Muscle layer of colon (tissue), 2 donors: ENCODE data around the gene KCNJ3.

Source experiments
- H3K27ac ChIP-seq: one replicate; pipeline ENCODE4 v1.7.0; 2013; ENCODE audit warnings: low read depth, mild to moderate bottlenecking, low read length, moderate library complexity
- H3K27me3 ChIP-seq, 2 donors: one replicate each; pipeline ENCODE4 v1.7.0; 2013; ENCODE audit warnings: low read length in 2 of 2, mild to moderate bottlenecking in 2 of 2; ENCODE audit not compliant: insufficient read depth in 2 of 2, control insufficient read depth in 1 of 2
- H3K36me3 ChIP-seq: one replicate; pipeline ENCODE4 v1.7.0; 2013; ENCODE audit warnings: mild to moderate bottlenecking, low read length; ENCODE audit not compliant: insufficient read depth
- H3K4me1 ChIP-seq: one replicate; pipeline ENCODE4 v1.7.0; 2013; ENCODE audit warnings: mild to moderate bottlenecking, low read length; ENCODE audit not compliant: insufficient read depth
- H3K4me3 ChIP-seq, 2 donors: one replicate each; pipeline ENCODE4 v1.7.0; 2013; ENCODE audit warnings: low read length in 2 of 2, low read depth in 1 of 2, mild to moderate bottlenecking in 1 of 2, moderate library complexity in 1 of 2
- H3K9ac ChIP-seq: one replicate; pipeline ENCODE4 v1.7.0; 2013; ENCODE audit warnings: low read length
- H3K9me3 ChIP-seq: one replicate; pipeline ENCODE4 v1.7.0; 2013; ENCODE audit warnings: mild to moderate bottlenecking, low read length
- donor health status: abdominal sarcoma.
- donor health status: Adenocarcinoma of cecum.

The KCNJ3 gene

GRCh38 chr2:154707994-154708575, 9.6 kb downstream of the KCNJ3 start:
- no peaks in the 10 kb centered on the region for H3K36me3 ChIP-seq
- no peaks in the 10 kb centered on the region for H3K4me1 ChIP-seq
- no peak overlapping the region for H3K9ac ChIP-seq
- no peaks in the 10 kb centered on the region for H3K9me3 ChIP-seq
- H3K27me3 ChIP-seq, result no peaks in the 10 kb centered on the region
- H3K4me3 ChIP-seq, result no peak overlapping the region
- no peak overlapping the region for H3K27ac ChIP-seq

GRCh38 chr2:154709215-154709614, 10.7 kb downstream of the KCNJ3 start:
- Histone ChIP-seq H3K27me3 (no peaks in the 10 kb centered on the region), H3K9me3 (no peaks in the 10 kb centered on the region), H3K27ac (no peak overlapping the region), H3K4me3 (no peak overlapping the region), H3K36me3 (no peaks in the 10 kb centered on the region), H3K9ac (no peak overlapping the region), H3K4me1 (no peaks in the 10 kb centered on the region)

GRCh38 chr2:154710078-154710477, 11.6 kb downstream of the KCNJ3 start:
- no peaks in the 10 kb centered on the region for H3K9me3 ChIP-seq
- H3K4me3 ChIP-seq, result no peak overlapping the region
- H3K4me1 ChIP-seq, result no peaks in the 10 kb centered on the region
- H3K9ac ChIP-seq, result no peak overlapping the region
- H3K27me3 ChIP-seq, result no peaks in the 10 kb centered on the region
- H3K27ac ChIP-seq, result no peak overlapping the region
- no peaks in the 10 kb centered on the region for H3K36me3 ChIP-seq

- Histone ChIP-seq H3K4me1 (no peaks in the 10 kb centered on the region), H3K36me3 (no peaks in the 10 kb centered on the region), H3K27ac (no peak overlapping the region), H3K9ac (no peak overlapping the region), H3K4me3 (no peak overlapping the region), H3K9me3 (no peaks in the 10 kb centered on the region), H3K27me3 (no peaks in the 10 kb centered on the region)
Measured at GRCh38 chr2:154710685-154711084, 12.2 kb downstream of the KCNJ3 start.

- Histone ChIP-seq H3K9me3 (no peaks in the 10 kb centered on the region), H3K9ac (no peak overlapping the region), H3K27me3 (no peaks in the 10 kb centered on the region), H3K36me3 (no peaks in the 10 kb centered on the region), H3K4me3 (no peak overlapping the region), H3K4me1 (no peaks in the 10 kb centered on the region), H3K27ac (no peak overlapping the region)
Measured at GRCh38 chr2:154713675-154714074, 15.2 kb downstream of the KCNJ3 start.

- Histone ChIP-seq H3K27ac (no peak overlapping the region), H3K27me3 (no peaks in the 10 kb centered on the region), H3K36me3 (no peaks in the 10 kb centered on the region), H3K9me3 (no peaks in the 10 kb centered on the region), H3K4me3 (no peak overlapping the region), H3K9ac (no peak overlapping the region), H3K4me1 (no peaks in the 10 kb centered on the region)
Measured at GRCh38 chr2:154720651-154721050, 22.2 kb downstream of the KCNJ3 start.

- Histone ChIP-seq H3K9me3 (no peaks in the 10 kb centered on the region), H3K36me3 (no peaks in the 10 kb centered on the region), H3K4me3 (no peak overlapping the region), H3K27ac (no peak overlapping the region), H3K9ac (no peak overlapping the region), H3K27me3 (no peaks in the 10 kb centered on the region), H3K4me1 (no peaks in the 10 kb centered on the region)
Measured at GRCh38 chr2:154724194-154724797, 25.8 kb downstream of the KCNJ3 start.

GRCh38 chr2:154740361-154740760, 41.9 kb downstream of the KCNJ3 start:
- Histone ChIP-seq H3K9me3 (no peaks in the 10 kb centered on the region), H3K36me3 (no peaks in the 10 kb centered on the region), H3K9ac (no peak overlapping the region), H3K27ac (no peak overlapping the region), H3K4me1 (no peaks in the 10 kb centered on the region), H3K4me3 (no peak overlapping the region), H3K27me3 (no peaks in the 10 kb centered on the region)

- Histone ChIP-seq H3K9ac (no peak overlapping the region), H3K36me3 (no peaks in the 10 kb centered on the region)
Measured at GRCh38 chr2:154758871-154759270, 60.4 kb downstream of the KCNJ3 start.

GRCh38 chr2:154762638-154763037, 64.1 kb downstream of the KCNJ3 start:
- H3K9me3 ChIP-seq, result no peaks in the 10 kb centered on the region
- H3K27me3 ChIP-seq, result no peaks in the 10 kb centered on the region
- no peak overlapping the region for H3K4me3 ChIP-seq
- no peak overlapping the region for H3K9ac ChIP-seq
- no peak overlapping the region for H3K27ac ChIP-seq
- no peaks in the 10 kb centered on the region for H3K4me1 ChIP-seq
- H3K36me3 ChIP-seq, result no peaks in the 10 kb centered on the region

More at GRCh38 chr2:154758871-154759270, 60.4 kb downstream of the KCNJ3 start:
- Histone ChIP-seq H3K27me3 (no peaks in the 10 kb centered on the region), H3K9me3 (no peaks in the 10 kb centered on the region), H3K4me3 (no peak overlapping the region), H3K27ac (no peak overlapping the region), H3K4me1 (no peaks in the 10 kb centered on the region)

GRCh38 chr2:154771664-154772284, 73.3 kb downstream of the KCNJ3 start:
- no peak overlapping the region for H3K27ac ChIP-seq
- no peak overlapping the region for H3K4me3 ChIP-seq

GRCh38 chr2:154776825-154777224, 78.3 kb downstream of the KCNJ3 start:
- H3K27me3 ChIP-seq, result no peaks in the 10 kb centered on the region
- H3K9ac ChIP-seq, result no peak overlapping the region
- H3K4me3 ChIP-seq, result no peak overlapping the region
- H3K4me1 ChIP-seq, result no peaks in the 10 kb centered on the region
- no peak overlapping the region for H3K27ac ChIP-seq
- no peaks in the 10 kb centered on the region for H3K9me3 ChIP-seq
- H3K36me3 ChIP-seq, result no peaks in the 10 kb centered on the region

More at GRCh38 chr2:154771664-154772284, 73.3 kb downstream of the KCNJ3 start:
- Histone ChIP-seq H3K9me3 (no peaks in the 10 kb centered on the region), H3K9ac (no peak overlapping the region), H3K27me3 (no peaks in the 10 kb centered on the region), H3K4me1 (no peaks in the 10 kb centered on the region), H3K36me3 (no peaks in the 10 kb centered on the region)
